ENCODE results near the gene SNX5. TPM values are rescaled to one million over a fixed set of nuclear protein-coding genes. Genes with fewer than 3 reads are reported as not detected.

SNX5 gene
- total and polyA plus RNA-seq, 2 donors (not counting 1 experiment from before 2014, with no cell fraction given): 97.8 to 128 TPM

- Mint-ChIP-seq H3K27ac (no peak overlapping the region), H3K4me1 (no peaks in the 10 kb centered on the region), H3K27me3 (peaks cover 38% of the 10 kb centered on the region), H3K4me3 (no peak overlapping the region), H3K9me3 (ENCODE audit: insufficient read depth) (no peaks in the 10 kb centered on the region)
- H2AFZ ChIP-seq (ENCODE audit: insufficient read depth, low read depth, low read length, poor library complexity, severe bottlenecking): peak overlapping the region; percentile 22
- no peaks in the 10 kb centered on the region for H3K79me2 ChIP-seq (ENCODE audit: control insufficient read depth, insufficient read depth, low read length)
- ChIA-PET CTCF (no interaction called here), POLR2A (no interaction called here)
- no CpG with 5 or more reads among the region's 3 CpGs for WGBS (ENCODE audit: insufficient coverage)
- H4K20me1 ChIP-seq (ENCODE audit: control insufficient read depth, insufficient read depth, low read length, poor library complexity, severe bottlenecking): no peaks in the 10 kb centered on the region
- no peak for TF ChIP-seq EZH2 (IDR thresholded peaks at IDR 0.05; ENCODE audit: borderline replicate concordance, insufficient read depth, low read depth, low read length, poor library complexity, severe bottlenecking)
- TF ChIP-seq CTCF (IDR thresholded peaks at IDR 0.05): no peak
- intact Hi-C loops (cut with micrococcal nuclease): no loop called here
- DNase-seq (no peak), ATAC-seq (ENCODE audit: low read depth) (no peak)
- no peaks in the 10 kb centered on the region for H3K9me3 ChIP-seq (ENCODE audit: control extremely low read depth in 1 of 3, control insufficient read depth in 2 of 3, insufficient read depth in 1 of 3, low read length in 2 of 3)
- H3K27ac ChIP-seq (ENCODE audit: low read length in 2 of 2): no peak overlapping the region
- H3K9ac ChIP-seq (ENCODE audit: low read length): no peak overlapping the region
- peaks cover 0 to 5% (median 0%) of the 10 kb centered on the region in 4 experiments for H3K27me3 ChIP-seq (replicated peaks in 1 of 4; ENCODE audit: control extremely low read depth in 1 of 4, control insufficient read depth in 3 of 4, insufficient read depth in 4 of 4, low read length in 3 of 4)
- H3K4me3 ChIP-seq (ENCODE audit: control extremely low read depth in 1 of 5, extremely low read depth in 1 of 5, insufficient read depth in 1 of 5, low read depth in 2 of 5, low read length in 4 of 5): no peak overlapping the region
- H3K36me3 ChIP-seq (replicated peaks in 1 of 2; ENCODE audit: control extremely low read depth in 1 of 2, control insufficient read depth in 1 of 2, extremely low read depth in 1 of 2, insufficient read depth in 2 of 2, low read length in 1 of 2): no peaks in the 10 kb centered on the region
- no peak overlapping the region for H3K4me2 ChIP-seq (replicated peaks; ENCODE audit: low read depth, low read length, poor library complexity, severe bottlenecking)
- H3K4me1 ChIP-seq (ENCODE audit: control insufficient read depth in 2 of 2, insufficient read depth in 2 of 2, low read length in 2 of 2): no peaks in the 10 kb centered on the region
Measured at GRCh38 chr20:17916433-17916891, 52.1 kb downstream of the SNX5 start.

- no peaks in the 10 kb centered on the region for H3K79me2 ChIP-seq (ENCODE audit: control insufficient read depth, insufficient read depth, low read length)
- intact Hi-C loops (cut with micrococcal nuclease): no loop called here
- Mint-ChIP-seq H3K9me3 (ENCODE audit: insufficient read depth) (no peaks in the 10 kb centered on the region), H3K27me3 (peaks cover 47% of the 10 kb centered on the region), H3K4me1 (no peaks in the 10 kb centered on the region), H3K27ac (no peak overlapping the region), H3K4me3 (no peak overlapping the region)
- 90% methylated on average over 3 of the region's 4 CpGs for WGBS (ENCODE audit: insufficient coverage)
- ChIA-PET CTCF (interaction anchor here (1.0 to 1.3 kb wide), 2 partner anchors 15 to 24 kb away, joined by 3 read pairs; no protein-coding TSS in a partner anchor), POLR2A (no interaction called here)
- no peaks in the 10 kb centered on the region for H3K9me3 ChIP-seq (ENCODE audit: control extremely low read depth in 1 of 3, control insufficient read depth in 2 of 3, insufficient read depth in 1 of 3, low read length in 2 of 3)
- TF ChIP-seq EZH2 (IDR thresholded peaks at IDR 0.05; ENCODE audit: borderline replicate concordance, insufficient read depth, low read depth, low read length, poor library complexity, severe bottlenecking): no peak
- no peak for TF ChIP-seq CTCF (IDR thresholded peaks at IDR 0.05)
- no peak overlapping the region for H3K4me3 ChIP-seq (ENCODE audit: control extremely low read depth in 1 of 5, extremely low read depth in 1 of 5, insufficient read depth in 1 of 5, low read depth in 2 of 5, low read length in 4 of 5)
- DNase-seq (no peak), ATAC-seq (ENCODE audit: low read depth) (no peak)
- H2AFZ ChIP-seq (ENCODE audit: insufficient read depth, low read depth, low read length, poor library complexity, severe bottlenecking): no peak overlapping the region
- H3K4me2 ChIP-seq (replicated peaks; ENCODE audit: low read depth, low read length, poor library complexity, severe bottlenecking): no peak overlapping the region
- H4K20me1 ChIP-seq (ENCODE audit: control insufficient read depth, insufficient read depth, low read length, poor library complexity, severe bottlenecking): no peaks in the 10 kb centered on the region
- no peaks in the 10 kb centered on the region for H3K4me1 ChIP-seq (ENCODE audit: control insufficient read depth in 2 of 2, insufficient read depth in 2 of 2, low read length in 2 of 2)
- no peak overlapping the region for H3K9ac ChIP-seq (ENCODE audit: low read length)
- peaks cover 0 to 7% (median 3%) of the 10 kb centered on the region in 4 experiments for H3K27me3 ChIP-seq (replicated peaks in 1 of 4; ENCODE audit: control extremely low read depth in 1 of 4, control insufficient read depth in 3 of 4, insufficient read depth in 4 of 4, low read length in 3 of 4)
- H3K27ac ChIP-seq (ENCODE audit: low read length in 2 of 2): no peak overlapping the region
- no peaks in the 10 kb centered on the region for H3K36me3 ChIP-seq (replicated peaks in 1 of 2; ENCODE audit: control extremely low read depth in 1 of 2, control insufficient read depth in 1 of 2, extremely low read depth in 1 of 2, insufficient read depth in 2 of 2, low read length in 1 of 2)
Measured at GRCh38 chr20:17914957-17915356, 53.6 kb downstream of the SNX5 start.
